Calu3 (cell line): ENCODE results near the gene CNPY3. TPM values are rescaled to one million over a fixed set of nuclear protein-coding genes. Genes with fewer than 3 reads are reported as not detected.

ENCODE experiments used
- BruUV-seq: library from RNA; stranded (reverse); fragments of 400-500 nt; replicated peaks from 2 replicates; lab custom pipeline; 2021; lab: Mats Ljungman, UMichigan
- CTCF ChIA-PET: fragments of 300-600 bp; sonication (Branson Sonifier 250); formaldehyde crosslinking; loops from one replicate; lab custom pipeline; 2022; ENCODE audit warnings: antibody characterized with exemption; lab: Charles Lee
- DNase-seq: peaks from one replicate; pipeline ENCODE4 v3.0.0; 2022
- H3K27ac Mint-ChIP-seq: one replicate; pipeline ENCODE4 v1.8.0; 2022; ENCODE audit warnings: mixed read lengths; ENCODE audit not compliant: unreplicated experiment
- H3K27me3 Mint-ChIP-seq: one replicate; pipeline ENCODE4 v1.8.0; 2022; ENCODE audit warnings: mixed read lengths; ENCODE audit not compliant: unreplicated experiment
- H3K36me3 Mint-ChIP-seq: one replicate; pipeline ENCODE4 v1.8.0; 2022; ENCODE audit warnings: mild to moderate bottlenecking, moderate library complexity, mixed read lengths; ENCODE audit not compliant: insufficient read depth, unreplicated experiment
- H3K4me1 Mint-ChIP-seq: one replicate; pipeline ENCODE4 v1.8.0; 2022; ENCODE audit warnings: mild to moderate bottlenecking, low read depth, mixed read lengths; ENCODE audit not compliant: unreplicated experiment
- H3K4me3 Mint-ChIP-seq: one replicate; pipeline ENCODE4 v1.8.0; 2022; ENCODE audit warnings: mild to moderate bottlenecking, low read depth, moderate library complexity, mixed read lengths; ENCODE audit not compliant: unreplicated experiment
- H3K9me3 Mint-ChIP-seq: one replicate; pipeline ENCODE4 v1.8.0; 2022; ENCODE audit warnings: low read depth, mixed read lengths; ENCODE audit not compliant: unreplicated experiment
- intact Hi-C: fragments of 100-400 bp; cut with micrococcal nuclease; formaldehyde crosslinking; loops from one replicate; pipeline ENCODE4 v1.10.0; 2022; ENCODE audit not compliant: unreplicated experiment
- total RNA-seq: library from RNA; stranded (reverse); gene quantifications from 2 replicates; pipeline ENCODE4 v1.2.3, GENCODE V29; 2022
- TF ChIP-seq, protein P1 (sequence below): fragments of 200-600 bp; IDR thresholded peaks from one replicate; pipeline ENCODE4 v1.8.0; 2022; ENCODE audit warnings: antibody characterized with exemption; ENCODE audit not compliant: unreplicated experiment

The CNPY3 gene
- total RNA-seq, 1 experiment from 2014 or later, result 60.7 TPM

DNA sequence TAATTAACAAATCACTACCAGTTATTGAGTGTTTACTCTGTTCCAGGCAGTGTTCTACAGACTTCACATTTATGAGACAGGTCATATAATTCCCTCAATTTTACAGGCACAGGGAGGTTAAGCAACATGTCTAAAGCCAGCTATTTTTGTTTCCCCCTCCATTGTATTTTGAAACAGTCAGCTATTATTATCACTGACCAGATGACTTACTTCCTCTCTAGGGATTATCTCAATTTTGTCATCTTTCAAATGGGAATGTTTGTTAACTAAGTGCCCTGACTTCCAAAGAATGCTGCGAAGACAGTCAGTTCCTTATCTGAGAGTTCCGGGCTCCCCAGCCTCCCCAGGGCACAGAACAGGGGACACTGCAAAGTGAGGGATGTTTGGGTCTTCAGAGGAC lies 5.6 kb upstream of the CNPY3 start:
- no peak overlapping the region for H3K27ac Mint-ChIP-seq
- intact Hi-C loops, result no loop called here
- H3K4me1 Mint-ChIP-seq, result peaks cover 7% of the 10 kb centered on the region
- CTCF ChIA-PET, result no interaction called here
- no TSS peak for BruUV-seq
- no peak for DNase-seq
- peaks cover 6% of the 10 kb centered on the region for H3K36me3 Mint-ChIP-seq
- H3K4me3 Mint-ChIP-seq, result no peak overlapping the region
- H3K27me3 Mint-ChIP-seq, result peaks cover 18% of the 10 kb centered on the region
- no peaks in the 10 kb centered on the region for H3K9me3 Mint-ChIP-seq
- TF ChIP-seq, protein P1, sequence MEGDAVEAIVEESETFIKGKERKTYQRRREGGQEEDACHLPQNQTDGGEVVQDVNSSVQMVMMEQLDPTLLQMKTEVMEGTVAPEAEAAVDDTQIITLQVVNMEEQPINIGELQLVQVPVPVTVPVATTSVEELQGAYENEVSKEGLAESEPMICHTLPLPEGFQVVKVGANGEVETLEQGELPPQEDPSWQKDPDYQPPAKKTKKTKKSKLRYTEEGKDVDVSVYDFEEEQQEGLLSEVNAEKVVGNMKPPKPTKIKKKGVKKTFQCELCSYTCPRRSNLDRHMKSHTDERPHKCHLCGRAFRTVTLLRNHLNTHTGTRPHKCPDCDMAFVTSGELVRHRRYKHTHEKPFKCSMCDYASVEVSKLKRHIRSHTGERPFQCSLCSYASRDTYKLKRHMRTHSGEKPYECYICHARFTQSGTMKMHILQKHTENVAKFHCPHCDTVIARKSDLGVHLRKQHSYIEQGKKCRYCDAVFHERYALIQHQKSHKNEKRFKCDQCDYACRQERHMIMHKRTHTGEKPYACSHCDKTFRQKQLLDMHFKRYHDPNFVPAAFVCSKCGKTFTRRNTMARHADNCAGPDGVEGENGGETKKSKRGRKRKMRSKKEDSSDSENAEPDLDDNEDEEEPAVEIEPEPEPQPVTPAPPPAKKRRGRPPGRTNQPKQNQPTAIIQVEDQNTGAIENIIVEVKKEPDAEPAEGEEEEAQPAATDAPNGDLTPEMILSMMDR, result no peak

DNA sequence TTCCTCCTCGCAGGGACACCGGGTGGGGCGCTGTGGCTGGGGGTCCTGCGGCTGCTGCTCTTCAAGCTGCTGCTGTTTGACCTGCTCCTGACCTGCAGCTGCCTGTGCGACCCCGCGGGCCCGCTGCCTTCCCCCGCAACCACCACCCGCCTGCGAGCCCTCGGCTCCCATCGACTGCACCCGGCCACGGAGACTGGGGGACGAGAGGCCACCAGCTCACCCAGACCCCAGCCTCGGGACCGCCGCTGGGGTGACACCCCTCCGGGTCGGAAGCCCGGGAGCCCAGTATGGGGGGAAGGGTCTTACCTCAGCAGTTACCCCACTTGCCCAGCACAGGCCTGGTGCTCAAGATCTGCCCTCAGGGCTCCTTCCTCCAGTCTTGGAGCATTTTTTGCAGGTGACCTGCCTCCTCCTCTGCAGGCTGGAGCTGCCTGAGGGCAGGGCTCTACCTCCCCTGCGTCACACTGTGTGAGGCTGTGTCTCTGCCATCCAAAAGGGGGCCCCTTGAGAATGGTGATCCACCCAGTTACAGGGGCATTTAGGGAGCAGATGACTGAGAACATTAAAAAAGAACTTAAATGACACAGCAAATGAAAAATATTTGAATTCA lies 3.9 kb upstream of the CNPY3 start:
- Mint-ChIP-seq H3K36me3 (peaks cover 23% of the 10 kb centered on the region), H3K4me1 (peaks cover 14% of the 10 kb centered on the region), H3K4me3 (no peak overlapping the region), H3K27ac (no peak overlapping the region), H3K9me3 (no peaks in the 10 kb centered on the region), H3K27me3 (peaks cover 18% of the 10 kb centered on the region)
- DNase-seq, result no peak
- intact Hi-C loops, result no loop called here
- CTCF ChIA-PET, result no interaction called here
- BruUV-seq, result no TSS peak
- TF ChIP-seq, protein P1, result no peak

DNA sequence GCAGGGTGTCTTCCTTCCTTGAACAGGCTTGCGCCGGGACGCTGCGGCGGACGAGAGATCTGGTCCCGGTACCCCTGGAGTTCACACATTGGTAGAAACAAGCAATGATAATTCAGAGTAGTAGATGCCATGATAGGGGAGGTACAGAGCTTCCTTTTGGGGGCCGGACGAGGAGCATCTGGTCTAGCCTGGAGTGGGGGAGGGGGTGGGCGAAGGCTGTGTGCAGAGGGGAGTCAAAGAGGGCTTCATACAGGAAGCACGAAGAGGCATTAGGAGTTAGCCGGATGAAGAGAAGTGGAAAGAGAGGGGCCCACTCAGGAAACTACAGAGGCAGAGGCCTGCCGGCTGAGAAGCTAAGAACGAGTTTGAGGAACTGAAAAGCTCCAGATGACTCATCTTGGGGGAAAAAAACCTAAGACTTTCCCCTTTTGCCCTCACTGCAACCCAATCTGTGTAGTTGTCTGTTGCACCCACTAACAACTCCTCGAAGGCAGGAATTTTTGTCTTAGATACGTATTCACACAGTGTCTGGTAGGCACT lies 611 bp downstream of the CNPY3 start:
- no TSS peak for BruUV-seq
- Mint-ChIP-seq H3K4me1 (peaks cover 43% of the 10 kb centered on the region), H3K36me3 (peaks cover 45% of the 10 kb centered on the region), H3K27ac (peak overlapping the region; percentile 90), H3K4me3 (peak overlapping the region; percentile 99), H3K27me3 (no peaks in the 10 kb centered on the region), H3K9me3 (no peaks in the 10 kb centered on the region)
- TF ChIP-seq, protein P1, result no peak
- CTCF ChIA-PET, result interaction anchor here (0.5 to 1.7 kb wide), 21 partner anchors 15 to 1352 kb away, joined by 3 to 10 read pairs (median 4); partner anchors contain the start of genes CUL7, GNMT, KLC4 and KLHDC3
- DNase-seq, result peak; percentile 46
- intact Hi-C loops, result no loop called here

DNA sequence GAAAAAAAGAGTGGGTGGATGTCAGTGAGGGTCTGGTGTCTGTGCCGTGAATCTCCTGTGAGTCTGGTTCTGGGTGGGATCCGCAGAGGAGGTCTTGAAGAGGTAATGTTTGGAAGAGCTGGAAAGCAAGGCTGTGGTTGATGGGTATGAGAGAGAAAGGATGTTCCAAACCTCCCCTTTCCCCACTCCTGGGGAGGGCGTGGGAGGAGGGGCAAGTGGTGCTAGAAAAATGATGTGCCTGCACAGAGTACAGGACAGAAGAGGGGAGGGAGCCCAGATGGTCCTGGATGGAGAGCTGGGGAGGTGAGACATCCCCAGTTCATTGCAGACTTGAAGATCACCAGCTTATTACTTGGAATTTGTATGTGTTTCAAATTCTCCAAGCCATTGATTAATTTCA lies 3.1 kb downstream of the CNPY3 start:
- intact Hi-C loops, result no loop called here

More for the DNA sequence above, 3.1 kb downstream of the CNPY3 start:
- no peaks in the 10 kb centered on the region for H3K9me3 Mint-ChIP-seq
- H3K27ac Mint-ChIP-seq, result peak overlapping the region; percentile 51
- peaks cover 61% of the 10 kb centered on the region for H3K36me3 Mint-ChIP-seq
- H3K4me3 Mint-ChIP-seq, result peak overlapping the region; percentile 10
- no peaks in the 10 kb centered on the region for H3K27me3 Mint-ChIP-seq
- TF ChIP-seq, protein P1, result no peak
- no peak for DNase-seq
- peaks cover 43% of the 10 kb centered on the region for H3K4me1 Mint-ChIP-seq
- CTCF ChIA-PET, result no interaction called here
- no TSS peak for BruUV-seq
